Mesendoderm (in vitro differentiated cells): ENCODE measurements around the gene EBLN2. TPM values are rescaled to one million over a fixed set of nuclear protein-coding genes. Genes with fewer than 3 reads are reported as not detected.

Experiments
- DNase-seq: peaks from one replicate; pipeline ENCODE4 v3.0.0; 2013
- H2AK5ac ChIP-seq: 2 replicates; pipeline ENCODE4 v1.6.1; 2013; ENCODE audit warnings: low read length, inconsistent platforms
- H2BK120ac ChIP-seq: 2 replicates; pipeline ENCODE4 v1.6.1; 2013; ENCODE audit warnings: low read depth, mild to moderate bottlenecking, low read length, moderate library complexity, mixed read lengths
- H2BK15ac ChIP-seq: replicated peaks from 2 replicates; pipeline ENCODE4 v1.6.1; 2013; ENCODE audit warnings: low read depth, mild to moderate bottlenecking, moderate library complexity
- H2BK5ac ChIP-seq: 2 replicates; pipeline ENCODE4 v1.6.1; 2013; ENCODE audit warnings: low read length, inconsistent platforms
- H3K18ac ChIP-seq: 2 replicates; pipeline ENCODE4 v1.6.1; 2013; ENCODE audit warnings: mild to moderate bottlenecking, low read length, mixed read lengths
- H3K23ac ChIP-seq: one replicate; pipeline ENCODE4 v1.6.1; 2013; ENCODE audit warnings: low read length
- H3K27ac ChIP-seq: 2 replicates; pipeline ENCODE4 v1.5.1; 2013; ENCODE audit warnings: low read depth, mild to moderate bottlenecking, inconsistent platforms, low read length, moderate library complexity
- H3K27me3 ChIP-seq: 2 replicates; pipeline ENCODE4 v1.6.1; 2013; ENCODE audit warnings: low read length, control low read depth, mild to moderate bottlenecking, inconsistent platforms; ENCODE audit not compliant: insufficient read depth, poor library complexity
- H3K36me3 ChIP-seq: 2 replicates; pipeline ENCODE4 v1.6.1; 2013; ENCODE audit warnings: low read length, inconsistent platforms; ENCODE audit not compliant: control insufficient read depth, insufficient read depth
- H3K4ac ChIP-seq: one replicate; pipeline ENCODE4 v1.6.1; 2013; ENCODE audit warnings: low read depth, mild to moderate bottlenecking, low read length, moderate library complexity
- H3K4me1 ChIP-seq: 2 replicates; pipeline ENCODE4 v1.6.1; 2013; ENCODE audit warnings: low read depth, low read length, inconsistent platforms; ENCODE audit not compliant: control insufficient read depth
- H3K4me2 ChIP-seq: 2 replicates; pipeline ENCODE4 v1.6.1; 2013; ENCODE audit warnings: low read length
- H3K4me3 ChIP-seq: 2 replicates; pipeline ENCODE4 v1.5.1; 2013; ENCODE audit warnings: mild to moderate bottlenecking, low read length
- H3K56ac ChIP-seq: one replicate; pipeline ENCODE4 v1.6.1; 2013; ENCODE audit warnings: low read length
- H3K79me1 ChIP-seq: 2 replicates; pipeline ENCODE4 v1.6.1; 2013; ENCODE audit warnings: low read length, inconsistent platforms
- H3K79me2 ChIP-seq: 2 replicates; pipeline ENCODE4 v1.6.1; 2013; ENCODE audit warnings: mild to moderate bottlenecking, low read length; ENCODE audit not compliant: control insufficient read depth, insufficient read depth
- H3K9ac ChIP-seq: 2 replicates; pipeline ENCODE4 v1.6.1; 2013; ENCODE audit warnings: low read length, inconsistent platforms
- H4K5ac ChIP-seq: one replicate; pipeline ENCODE4 v1.6.1; 2013; ENCODE audit warnings: low read length
- H4K8ac ChIP-seq: one replicate; pipeline ENCODE4 v1.6.1; 2013; ENCODE audit warnings: low read depth, mild to moderate bottlenecking, control low read depth, low read length, moderate library complexity
- WGBS: extraction: QIAGEN DNeasy Blood & Tissue Kit; methylation state at CpG from one replicate; pipeline ENCODE4 v1.1.7; 2013; ENCODE audit warnings: low lambda C conversion rate, missing lambda C conversion rate; ENCODE audit not compliant: insufficient coverage; ENCODE audit errors: extremely low coverage; 5-methylcytosine and 5-hydroxymethylcytosine counted together
- small RNA-seq: library from polyadenylated mRNA; stranded (forward); fragments of <200 nt; extraction: miRNeasy Mini kit (QIAGEN cat#:217004); gene quantifications from one replicate; pipeline ENCODE3, GENCODE V24; 2013; ENCODE audit not compliant: insufficient read depth

The EBLN2 gene

DNA sequence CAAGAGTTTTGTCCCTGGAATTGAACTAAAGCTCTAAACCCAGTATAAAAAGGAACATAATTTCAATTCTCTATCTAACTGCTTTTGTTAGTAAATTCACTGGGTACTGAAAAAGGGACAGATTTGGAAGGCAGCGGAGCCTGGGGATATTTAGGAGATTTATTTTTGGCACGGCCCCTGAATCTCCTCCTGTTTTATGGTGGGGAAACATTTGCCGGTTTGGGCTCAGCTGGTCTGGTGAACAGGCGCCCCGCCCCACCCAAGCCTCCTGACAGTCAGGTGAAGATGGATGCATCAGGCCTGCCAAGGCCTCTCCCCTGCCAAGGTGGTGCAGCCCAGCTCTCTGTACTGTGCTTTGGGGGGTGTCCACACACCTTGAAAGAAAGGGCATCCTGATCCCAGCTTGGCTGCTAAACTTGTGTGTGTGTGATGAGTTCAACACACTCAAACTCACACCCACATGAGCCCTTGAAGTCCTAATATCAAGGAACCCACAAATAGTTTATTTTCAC, 46.3 kb downstream of the EBLN2 start:
- H3K27ac ChIP-seq: no peak overlapping the region
- no peak overlapping the region for H4K5ac ChIP-seq
- H3K56ac ChIP-seq: no peak overlapping the region
- no peak overlapping the region for H4K8ac ChIP-seq
- no CpG with 5 or more reads among the region's 5 CpGs for WGBS
- H3K79me1 ChIP-seq: no peaks in the 10 kb centered on the region
- no peak overlapping the region for H2BK5ac ChIP-seq
- no peaks in the 10 kb centered on the region for H3K36me3 ChIP-seq
- no peak overlapping the region for H2AK5ac ChIP-seq
- H3K4me2 ChIP-seq: no peak overlapping the region
- H2BK120ac ChIP-seq: no peak overlapping the region
- H3K9ac ChIP-seq: no peak overlapping the region
- H3K23ac ChIP-seq: no peak overlapping the region
- no peak overlapping the region for H3K4ac ChIP-seq
- no peaks in the 10 kb centered on the region for H3K27me3 ChIP-seq
- H3K18ac ChIP-seq: no peak overlapping the region
- DNase-seq: no peak
- H3K4me1 ChIP-seq: no peaks in the 10 kb centered on the region
- H3K79me2 ChIP-seq: no peaks in the 10 kb centered on the region
- H2BK15ac ChIP-seq: no peak overlapping the region
- no peak overlapping the region for H3K4me3 ChIP-seq

DNA sequence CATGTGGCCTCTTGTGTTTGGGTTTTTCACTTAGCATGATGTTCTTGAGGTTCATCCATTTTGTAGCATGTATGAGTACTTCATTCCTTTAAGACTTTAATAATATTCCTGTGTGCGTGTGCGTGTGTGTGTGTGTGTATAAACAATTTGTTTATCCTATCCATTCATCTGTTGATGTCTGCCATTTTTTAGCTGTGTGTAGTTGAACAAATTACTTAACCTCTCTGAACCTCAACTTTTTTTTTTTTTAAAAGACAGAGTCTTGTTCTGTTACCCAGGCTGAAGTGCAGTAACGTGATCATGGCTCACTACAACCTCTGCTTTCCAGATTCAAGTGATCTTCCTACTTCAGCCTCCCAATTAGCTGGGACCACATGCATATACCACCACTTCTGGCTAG, 47.3 kb downstream of the EBLN2 start:
- Histone ChIP-seq H2BK15ac (no peak overlapping the region), H3K27me3 (no peaks in the 10 kb centered on the region), H4K8ac (no peak overlapping the region), H3K4me1 (no peaks in the 10 kb centered on the region), H3K9ac (no peak overlapping the region), H2AK5ac (no peak overlapping the region), H3K36me3 (no peaks in the 10 kb centered on the region), H2BK5ac (no peak overlapping the region), H3K4ac (no peak overlapping the region), H3K56ac (no peak overlapping the region), H2BK120ac (no peak overlapping the region), H3K79me1 (no peaks in the 10 kb centered on the region), H3K4me3 (no peak overlapping the region), H4K5ac (no peak overlapping the region), H3K27ac (no peak overlapping the region), H3K23ac (no peak overlapping the region), H3K79me2 (no peaks in the 10 kb centered on the region), H3K4me2 (no peak overlapping the region), H3K18ac (no peak overlapping the region)
- DNase-seq: no peak
- no CpG with 5 or more reads among the region's 3 CpGs for WGBS

DNA sequence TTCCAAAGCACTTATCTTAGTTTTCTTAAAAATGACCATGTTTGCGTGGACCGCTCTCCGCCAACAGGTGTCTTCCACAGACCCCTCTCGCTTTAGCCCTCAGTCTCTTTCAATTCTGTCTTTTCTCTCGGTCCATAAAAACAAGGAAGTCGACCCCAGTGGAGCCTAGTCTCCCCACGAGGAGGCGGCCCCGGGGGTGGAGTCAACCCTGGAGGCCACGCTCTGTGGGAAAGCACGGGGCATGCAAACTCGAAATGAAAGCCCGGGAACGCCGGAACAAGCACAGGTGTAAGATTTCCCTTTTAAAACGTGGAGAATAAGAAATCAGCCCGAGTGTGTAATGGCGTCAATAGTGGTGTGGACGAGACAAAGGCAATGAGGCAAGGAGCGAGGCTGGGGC, 49.1 kb downstream of the EBLN2 start:
- Histone ChIP-seq H3K27ac (no peak overlapping the region), H3K36me3 (no peaks in the 10 kb centered on the region), H3K4ac (no peak overlapping the region), H2BK120ac (no peak overlapping the region), H3K56ac (no peak overlapping the region), H3K9ac (no peak overlapping the region), H4K8ac (no peak overlapping the region), H3K79me2 (no peaks in the 10 kb centered on the region), H4K5ac (no peak overlapping the region), H3K4me3 (no peak overlapping the region), H3K4me2 (no peak overlapping the region), H2BK5ac (no peak overlapping the region), H3K23ac (no peak overlapping the region), H3K18ac (no peak overlapping the region), H2AK5ac (no peak overlapping the region), H3K79me1 (no peaks in the 10 kb centered on the region), H3K4me1 (no peaks in the 10 kb centered on the region), H2BK15ac (no peak overlapping the region), H3K27me3 (no peaks in the 10 kb centered on the region)
- no CpG with 5 or more reads among the region's 20 CpGs for WGBS
- no peak for DNase-seq

Small RNA genes within 50 kb of the gene (small RNA-seq; reads per million reads assigned to genes)
- gene RNU2-64P: not detected
- not detected for gene RNU6-557P
- gene RNU7-19P: not detected
